SKM-1 treated with dmso at 0.1 percent for 144 hours (cell line): ENCODE measurements around the gene OR51B4.
A peak's percentile ranks its signal among the peaks of the same experiment; 100 is the strongest.
"Not testable (repeated sequence)": the region's sequence is repeated elsewhere in the genome, so short reads cannot be mapped to it uniquely, and the experiment has no call there.

Source experiments
- DNase-seq: peaks from one replicate; lab custom pipeline; 2025; ENCODE audit not compliant: unreplicated experiment; lab: John Stamatoyannopoulos, UW

OR51B4 gene

GRCh38 chr11:5294342-5294995 is 7.3 kb downstream of the OR51B4 start:
- not testable (repeated sequence) for DNase-seq

DNA sequence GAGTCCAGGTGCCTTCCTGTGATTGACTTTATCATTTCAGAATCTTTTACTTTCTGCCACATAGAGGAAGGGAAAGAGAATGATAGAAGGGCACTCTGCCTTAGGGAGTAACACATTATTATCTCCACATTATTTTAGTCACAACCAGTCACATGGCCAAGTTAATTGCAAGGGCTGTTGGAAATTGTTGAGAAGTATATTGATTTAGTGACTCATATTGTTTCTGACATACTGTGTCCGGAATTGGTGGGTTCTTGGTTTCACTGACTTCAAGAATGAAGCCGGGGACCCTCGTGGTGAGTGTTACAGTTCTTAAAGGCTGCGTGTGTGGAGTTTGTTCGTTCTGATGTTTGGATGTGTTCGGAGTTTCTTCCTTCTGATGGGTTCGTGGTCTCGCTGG is 8.7 kb downstream of the OR51B4 start:
- no peak for DNase-seq

DNA sequence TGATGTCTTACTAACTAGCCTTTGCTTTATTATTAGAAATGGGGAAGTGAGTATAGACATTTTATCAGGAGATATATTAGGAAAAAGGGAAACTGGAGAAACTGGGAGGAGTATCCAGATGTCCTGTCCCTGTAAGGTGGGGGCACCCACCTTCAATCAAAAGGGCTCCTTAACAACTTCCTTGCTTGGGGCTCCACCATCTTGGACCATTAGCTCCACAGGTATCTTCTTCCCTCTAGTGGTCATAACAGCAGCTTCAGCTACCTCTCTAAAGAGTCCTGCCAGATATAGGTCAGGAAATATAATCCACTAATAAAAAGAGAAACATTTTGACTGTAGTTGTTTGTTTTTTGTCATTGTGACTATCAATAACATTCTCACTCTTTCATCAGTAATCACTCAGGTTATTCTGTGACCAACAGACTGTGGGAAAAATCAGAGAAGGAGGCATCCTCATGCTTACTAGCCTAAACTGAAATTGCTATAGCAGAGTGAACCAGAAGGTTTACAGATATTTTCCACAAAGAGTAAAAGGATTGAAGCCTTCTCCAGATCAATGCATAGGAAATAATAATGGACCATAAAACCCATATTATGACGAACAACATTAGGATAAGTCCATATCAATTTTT is 10.4 kb downstream of the OR51B4 start:
- peak; percentile 36 for DNase-seq

- no peak for DNase-seq
Measured at GRCh38 chr11:5290106-5290505, 11.6 kb downstream of the OR51B4 start.

DNA sequence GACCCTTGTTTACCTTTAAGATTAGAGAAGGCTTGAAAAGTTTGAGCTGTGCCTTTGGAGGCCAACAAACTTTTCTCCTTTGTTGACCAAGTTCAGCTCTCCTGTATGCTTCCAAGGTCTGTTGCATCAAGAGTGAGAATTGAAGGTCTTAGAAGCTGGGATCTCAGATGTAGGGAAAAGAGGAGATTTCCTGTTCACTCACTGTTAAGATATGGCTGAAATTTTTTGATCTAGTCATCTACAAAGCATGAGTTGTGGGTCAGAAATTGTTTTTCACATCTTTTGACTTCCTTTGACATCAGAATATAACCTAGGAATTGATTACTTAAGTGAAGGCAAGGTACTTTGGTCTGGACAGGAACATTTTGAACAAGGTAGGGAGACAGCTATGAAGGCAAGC is 12.1 kb downstream of the OR51B4 start:
- no peak for DNase-seq

GRCh38 chr11:5288906-5289550 is 12.7 kb downstream of the OR51B4 start:
- no peak for DNase-seq

DNA sequence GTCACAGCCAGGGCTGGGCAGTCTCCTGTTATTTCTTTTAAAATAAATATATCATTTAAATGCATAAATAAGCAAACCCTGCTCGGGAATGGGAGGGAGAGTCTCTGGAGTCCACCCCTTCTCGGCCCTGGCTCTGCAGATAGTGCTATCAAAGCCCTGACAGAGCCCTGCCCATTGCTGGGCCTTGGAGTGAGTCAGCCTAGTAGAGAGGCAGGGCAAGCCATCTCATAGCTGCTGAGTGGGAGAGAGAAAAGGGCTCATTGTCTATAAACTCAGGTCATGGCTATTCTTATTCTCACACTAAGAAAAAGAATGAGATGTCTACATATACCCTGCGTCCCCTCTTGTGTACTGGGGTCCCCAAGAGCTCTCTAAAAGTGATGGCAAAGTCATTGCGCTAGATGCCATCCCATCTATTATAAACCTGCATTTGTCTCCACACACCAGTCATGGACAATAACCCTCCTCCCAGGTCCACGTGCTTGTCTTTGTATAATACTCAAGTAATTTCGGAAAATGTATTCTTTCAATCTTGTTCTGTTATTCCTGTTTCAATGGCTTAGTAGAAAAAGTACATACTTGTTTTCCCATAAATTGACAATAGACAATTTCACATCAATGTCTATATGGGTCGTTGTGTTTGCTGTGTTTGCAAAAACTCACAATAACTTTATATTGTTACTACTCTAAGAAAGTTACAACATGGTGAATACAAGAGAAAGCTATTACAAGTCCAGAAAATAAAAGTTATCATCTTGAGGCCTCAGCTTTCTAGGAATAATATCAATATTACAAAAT is 13.4 kb downstream of the OR51B4 start:
- DNase-seq = no peak

DNA sequence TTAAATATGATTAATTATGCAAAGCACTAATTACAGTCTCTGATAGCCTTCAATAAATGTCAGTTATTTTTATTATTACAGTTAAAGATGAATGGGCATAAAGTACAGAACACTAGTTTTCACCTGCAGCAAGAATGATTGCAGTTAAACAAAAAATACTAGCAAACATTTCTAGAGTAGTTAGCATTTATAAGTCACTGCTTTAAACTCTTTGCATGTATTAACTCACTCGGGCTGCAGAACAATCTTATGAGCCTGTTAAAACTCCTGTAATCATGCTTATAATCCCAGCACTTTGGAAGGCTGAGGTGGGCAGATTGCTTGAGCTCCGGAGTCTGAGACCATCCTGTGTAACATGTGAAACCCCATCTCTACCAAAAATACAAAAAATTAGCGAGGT is 14.8 kb downstream of the OR51B4 start:
- no peak for DNase-seq

GRCh38 chr11:5286351-5286750 is 15.4 kb downstream of the OR51B4 start:
- no peak for DNase-seq

DNA sequence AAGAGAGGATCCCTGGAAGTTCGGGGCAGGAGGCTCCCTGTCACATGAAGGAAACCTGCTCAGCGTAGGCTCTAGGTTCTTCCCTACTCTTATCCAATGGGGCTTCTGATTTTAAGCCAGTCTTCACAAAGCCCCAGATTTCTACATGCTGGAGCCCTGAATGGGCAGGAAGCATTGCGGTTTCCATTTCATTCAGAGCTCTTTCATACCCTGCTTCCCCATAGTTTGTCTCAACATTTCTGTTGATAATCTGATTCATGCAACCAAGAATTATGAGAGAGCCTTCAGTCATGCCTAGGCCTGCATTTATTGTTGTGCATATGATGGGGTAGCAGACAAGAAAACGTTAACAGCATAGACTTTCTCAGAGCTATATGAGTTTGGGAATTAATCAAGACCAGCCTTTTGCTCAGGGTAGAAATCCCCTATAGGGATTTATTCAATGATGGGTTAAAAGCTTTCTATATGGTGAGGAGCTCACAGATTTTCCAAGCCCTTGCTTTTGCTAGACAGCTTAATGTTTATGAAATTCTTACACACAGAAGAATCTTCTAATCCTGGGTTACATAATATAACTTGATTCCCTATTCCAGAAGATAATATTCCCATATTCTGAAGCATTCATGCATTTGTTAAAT is 15.9 kb downstream of the OR51B4 start:
- DNase-seq = no peak

DNA sequence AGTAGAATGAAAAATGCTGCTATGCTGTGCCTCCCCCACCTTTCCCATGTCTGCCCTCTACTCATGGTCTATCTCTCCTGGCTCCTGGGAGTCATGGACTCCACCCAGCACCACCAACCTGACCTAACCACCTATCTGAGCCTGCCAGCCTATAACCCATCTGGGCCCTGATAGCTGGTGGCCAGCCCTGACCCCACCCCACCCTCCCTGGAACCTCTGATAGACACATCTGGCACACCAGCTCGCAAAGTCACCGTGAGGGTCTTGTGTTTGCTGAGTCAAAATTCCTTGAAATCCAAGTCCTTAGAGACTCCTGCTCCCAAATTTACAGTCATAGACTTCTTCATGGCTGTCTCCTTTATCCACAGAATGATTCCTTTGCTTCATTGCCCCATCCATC is 17.1 kb downstream of the OR51B4 start:
- DNase-seq = no peak

DNA sequence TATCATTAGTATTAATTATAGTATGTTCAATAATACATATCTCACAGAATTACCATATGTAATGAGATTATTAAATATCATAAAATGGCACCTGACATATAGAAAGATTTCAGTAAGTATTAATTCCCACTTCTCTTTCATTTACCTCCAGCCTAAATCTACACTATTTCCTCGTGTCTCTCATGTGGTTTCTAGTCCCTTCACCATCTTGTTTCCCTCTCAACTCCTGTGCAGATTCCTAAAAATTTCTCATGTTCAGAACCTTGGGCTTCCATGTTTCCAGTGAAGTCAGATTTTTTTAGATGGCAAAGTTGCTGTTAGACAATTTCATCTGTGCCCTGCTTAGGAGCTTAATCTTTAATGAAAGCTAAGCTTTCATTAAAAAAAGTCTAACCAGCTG is 17.9 kb downstream of the OR51B4 start:
- no peak for DNase-seq

- no peak for DNase-seq
Measured at GRCh38 chr11:5283086-5283485, 18.7 kb downstream of the OR51B4 start.

- DNase-seq = no peak
Measured at GRCh38 chr11:5282628-5283027, 19.1 kb downstream of the OR51B4 start.

DNA sequence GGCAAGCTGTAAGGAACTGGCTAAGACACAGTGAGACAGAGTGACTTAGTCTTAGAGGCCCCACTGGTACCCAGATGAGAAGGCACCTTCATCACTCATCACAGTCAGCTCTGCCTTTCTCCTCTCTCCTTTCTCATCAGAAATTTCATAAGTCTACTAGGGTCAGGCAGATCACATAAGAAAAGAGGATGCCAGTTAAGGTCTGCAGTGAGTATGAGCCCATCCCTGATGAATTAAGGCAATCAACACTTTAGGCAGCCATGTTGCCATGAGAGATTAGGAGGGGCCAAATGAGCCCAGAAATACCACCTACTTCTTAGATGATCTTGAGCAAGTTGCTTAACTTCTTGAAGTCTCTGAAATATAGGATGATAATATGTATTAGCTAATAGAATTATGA is 20.1 kb downstream of the OR51B4 start:
- DNase-seq = no peak

- peak; percentile 76 for DNase-seq
Measured at GRCh38 chr11:5280582-5281102, 21.1 kb downstream of the OR51B4 start.

- no peak for DNase-seq
Measured at GRCh38 chr11:5279471-5280090, 22.2 kb downstream of the OR51B4 start.

DNA sequence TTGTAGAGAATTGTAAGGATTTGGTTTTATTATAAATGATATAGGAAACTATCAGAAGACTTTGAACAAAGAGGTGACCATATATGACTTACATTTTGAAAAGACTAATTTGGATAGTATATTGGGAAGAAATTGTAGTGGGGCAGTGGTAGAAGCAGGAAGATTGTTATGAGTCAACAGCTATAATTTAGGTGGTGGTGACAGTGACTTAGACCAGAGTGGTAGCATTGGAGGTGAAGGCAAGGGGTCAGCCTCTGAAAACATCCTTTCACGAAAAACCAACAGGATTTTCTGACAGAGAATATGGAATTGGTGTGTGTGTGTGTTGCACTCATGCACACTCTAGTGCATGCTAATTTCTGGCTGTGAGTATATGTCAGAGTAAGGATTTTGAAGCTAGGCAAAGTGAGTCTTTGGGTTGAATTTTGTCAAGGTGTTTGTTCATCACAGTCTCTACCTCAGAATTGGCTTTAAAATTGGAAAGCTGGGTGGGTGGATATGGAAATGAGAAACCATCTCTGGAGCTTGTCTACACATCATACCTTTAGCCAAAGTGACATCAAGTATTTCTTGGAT is 23.9 kb downstream of the OR51B4 start:
- no peak for DNase-seq

GRCh38 chr11:5276697-5277096 is 25.0 kb downstream of the OR51B4 start:
- DNase-seq = no peak
